Neural progenitor cell (in vitro differentiated cells): Measurements from ENCODE around the gene GRIK5. TPM values are rescaled to one million over a fixed set of nuclear protein-coding genes. Genes with fewer than 3 reads are reported as not detected.

Source experiments
- DNase-seq: peaks from one replicate; pipeline ENCODE4 v3.0.0-alpha.2; 2016; ENCODE audit warnings: low spot score
- H2AFZ ChIP-seq: fragments of 200-600 bp; sonication (generic); replicated peaks from 2 replicates; pipeline ENCODE4 v1.6.1; 2016; ENCODE audit warnings: antibody characterized with exemption
- H3F3A ChIP-seq: fragments of 200-600 bp; sonication (generic); 2 replicates; pipeline ENCODE4 v1.6.1; 2016; ENCODE audit warnings: antibody characterized with exemption, low read depth
- H3K27ac ChIP-seq: fragments of 200-600 bp; sonication (generic); 2 replicates; pipeline ENCODE4 v1.5.1; 2016; ENCODE audit warnings: mild to moderate bottlenecking
- H3K27me3 ChIP-seq: fragments of 200-600 bp; sonication (generic); 2 replicates; pipeline ENCODE4 v1.6.1; 2016; ENCODE audit warnings: mild to moderate bottlenecking, moderate library complexity
- H3K36me3 ChIP-seq: fragments of 200-600 bp; sonication (generic); 2 replicates; pipeline ENCODE4 v1.5.1; 2016
- H3K4me1 ChIP-seq: fragments of 200-600 bp; sonication (generic); 2 replicates; pipeline ENCODE4 v1.6.1; 2016; ENCODE audit warnings: mixed run types
- H3K4me2 ChIP-seq: fragments of 200-600 bp; sonication (generic); 2 replicates; pipeline ENCODE4 v1.6.1; 2016
- H3K4me3 ChIP-seq: fragments of 200-600 bp; sonication (generic); 2 replicates; pipeline ENCODE4 v1.5.1; 2016
- H3K79me2 ChIP-seq: fragments of 200-600 bp; sonication (generic); 2 replicates; pipeline ENCODE4 v1.6.1; 2016; ENCODE audit warnings: low read depth
- H3K9ac ChIP-seq: fragments of 200-600 bp; sonication (generic); 2 replicates; pipeline ENCODE4 v1.6.1; 2016
- H3K9me3 ChIP-seq: fragments of 200-600 bp; sonication (generic); 2 replicates; pipeline ENCODE4 v1.5.1; 2016; ENCODE audit warnings: low read depth
- H4K20me1 ChIP-seq: fragments of 200-600 bp; sonication (generic); 2 replicates; pipeline ENCODE4 v1.6.1; 2016; ENCODE audit warnings: low read depth
- H3K27ac Mint-ChIP-seq: 3 replicates; pipeline ENCODE4 v1.8.0; 2021; ENCODE audit warnings: mixed read lengths
- H3K27me3 Mint-ChIP-seq: 2 replicates; pipeline ENCODE4 v1.8.0; 2022; ENCODE audit warnings: low read depth, mild to moderate bottlenecking, inconsistent platforms, moderate library complexity, mixed read lengths; ENCODE audit not compliant: insufficient read depth
- H3K36me3 Mint-ChIP-seq: 3 replicates; pipeline ENCODE4 v1.8.0; 2021; ENCODE audit warnings: mixed read lengths
- H3K4me1 Mint-ChIP-seq: 3 replicates; pipeline ENCODE4 v1.8.0; 2021; ENCODE audit warnings: mixed read lengths
- H3K4me3 Mint-ChIP-seq: 3 replicates; pipeline ENCODE4 v1.8.0; 2021; ENCODE audit warnings: mild to moderate bottlenecking, moderate library complexity, mixed read lengths
- H3K9me3 Mint-ChIP-seq: 3 replicates; pipeline ENCODE4 v1.8.0; 2020; ENCODE audit warnings: mixed read lengths
- CTCF ChIP-seq: fragments of 200-600 bp; sonication (generic); IDR thresholded peaks from 2 replicates; pipeline ENCODE4 v1.5.1; 2017; ENCODE audit warnings: antibody characterized with exemption, mild to moderate bottlenecking
- EZH2 ChIP-seq: fragments of 200-600 bp; sonication (generic); IDR thresholded peaks from 2 replicates; pipeline ENCODE4 v1.6.1; 2017; ENCODE audit warnings: antibody characterized with exemption, mild to moderate bottlenecking, moderate library complexity
- EZH2phosphoT487 ChIP-seq: fragments of 200-600 bp; sonication (generic); IDR thresholded peaks from 2 replicates; pipeline ENCODE4 v1.6.1; 2017; ENCODE audit warnings: antibody characterized with exemption
- total RNA-seq: library from RNA; depleted of rRNA; stranded (reverse); fragments of >200 nt; gene quantifications from 2 replicates; pipeline ENCODE4 v1.2.3, GENCODE V29; 2015; ENCODE audit warnings: low replicate concordance

The GRIK5 gene
- total RNA-seq, 1 donor from 2014 or later, result 5.8 TPM

GRCh38 chr19:41978470-41978869 is 91.5 kb downstream of the GRIK5 start:
- Mint-ChIP-seq H3K27me3 (peaks cover 6% of the 10 kb centered on the region), H3K4me3 (no peak overlapping the region), H3K9me3 (no peaks in the 10 kb centered on the region), H3K4me1 (no peaks in the 10 kb centered on the region), H3K36me3 (no peaks in the 10 kb centered on the region), H3K27ac (no peak overlapping the region)
- H3K4me3 ChIP-seq, result no peak overlapping the region
- H3K36me3 ChIP-seq, result no peaks in the 10 kb centered on the region
- H2AFZ ChIP-seq, result no peak overlapping the region
- H3K4me2 ChIP-seq, result no peak overlapping the region
- H3K9me3 ChIP-seq, result no peaks in the 10 kb centered on the region
- TF ChIP-seq CTCF (no peak), EZH2phosphoT487 (no peak), EZH2 (no peak)
- DNase-seq, result no peak
- H3K4me1 ChIP-seq, result no peaks in the 10 kb centered on the region
- H4K20me1 ChIP-seq, result no peaks in the 10 kb centered on the region
- no peak overlapping the region for H3K9ac ChIP-seq
- H3K27me3 ChIP-seq, result no peaks in the 10 kb centered on the region
- H3K79me2 ChIP-seq, result no peaks in the 10 kb centered on the region
- H3F3A ChIP-seq, result no peaks in the 10 kb centered on the region
- H3K27ac ChIP-seq, result no peak overlapping the region

DNA sequence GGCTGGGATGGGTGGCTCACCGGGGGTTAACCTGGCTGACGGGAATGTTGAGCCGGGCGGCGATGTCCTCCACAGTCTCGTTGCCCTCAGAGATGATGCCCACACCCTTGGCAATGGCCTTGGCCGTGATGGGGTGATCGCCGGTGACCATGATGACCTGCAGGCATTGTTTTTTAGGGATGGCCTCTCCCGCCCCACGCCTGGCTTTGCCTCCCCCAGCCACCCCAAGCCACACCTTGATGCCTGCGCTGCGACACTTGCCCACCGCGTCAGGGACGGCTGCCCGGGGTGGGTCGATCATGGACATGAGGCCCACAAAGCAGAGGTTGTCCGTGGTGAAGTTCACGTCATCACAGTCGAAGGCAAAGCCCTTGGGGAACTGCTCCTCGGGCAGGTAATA is 92.1 kb downstream of the GRIK5 start:
- Histone ChIP-seq H3K4me1 (no peaks in the 10 kb centered on the region), H3K9me3 (no peaks in the 10 kb centered on the region), H4K20me1 (no peaks in the 10 kb centered on the region), H3K4me3 (no peak overlapping the region), H3K36me3 (no peaks in the 10 kb centered on the region), H2AFZ (no peak overlapping the region), H3F3A (no peaks in the 10 kb centered on the region), H3K27me3 (no peaks in the 10 kb centered on the region), H3K4me2 (no peak overlapping the region), H3K9ac (no peak overlapping the region), H3K27ac (no peak overlapping the region), H3K79me2 (no peaks in the 10 kb centered on the region)
- Mint-ChIP-seq H3K36me3 (no peaks in the 10 kb centered on the region), H3K9me3 (no peaks in the 10 kb centered on the region), H3K27ac (no peak overlapping the region), H3K27me3 (peaks cover 6% of the 10 kb centered on the region), H3K4me1 (no peaks in the 10 kb centered on the region), H3K4me3 (no peak overlapping the region)
- TF ChIP-seq CTCF (no peak), EZH2phosphoT487 (no peak)
- no peak for DNase-seq

DNA sequence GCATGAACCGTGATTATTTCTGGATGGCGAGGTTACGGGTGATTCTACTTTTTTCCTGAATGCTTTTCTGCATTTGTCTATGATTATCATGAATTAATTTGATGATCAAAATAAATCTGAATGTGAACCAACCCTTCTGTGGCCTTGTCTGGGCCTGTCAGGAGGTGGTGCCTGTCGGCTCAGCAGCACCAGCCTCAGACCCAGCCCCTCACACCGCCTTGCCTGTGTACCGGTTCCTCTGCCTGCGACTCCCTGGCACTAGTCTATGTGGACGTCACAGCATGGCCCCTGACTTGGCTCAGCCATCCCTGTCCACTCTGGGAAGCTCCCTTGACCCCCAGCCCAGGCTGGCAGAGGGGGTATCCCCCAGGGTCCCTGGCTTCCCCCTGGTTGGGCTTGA is 95.4 kb downstream of the GRIK5 start:
- no peak for DNase-seq
- Histone ChIP-seq H4K20me1 (no peaks in the 10 kb centered on the region), H3K4me1 (no peaks in the 10 kb centered on the region), H3F3A (no peaks in the 10 kb centered on the region), H3K9ac (no peak overlapping the region), H3K4me3 (no peak overlapping the region), H3K9me3 (no peaks in the 10 kb centered on the region), H3K36me3 (no peaks in the 10 kb centered on the region), H2AFZ (no peak overlapping the region), H3K79me2 (no peaks in the 10 kb centered on the region), H3K4me2 (no peak overlapping the region), H3K27ac (no peak overlapping the region), H3K27me3 (no peaks in the 10 kb centered on the region)
- H3K36me3 Mint-ChIP-seq, result no peaks in the 10 kb centered on the region
- TF ChIP-seq EZH2, result no peak
- TF ChIP-seq EZH2phosphoT487, result no peak
- no peak for TF ChIP-seq CTCF
- H3K27ac Mint-ChIP-seq, result no peak overlapping the region
- peaks cover 5% of the 10 kb centered on the region for H3K27me3 Mint-ChIP-seq
- H3K4me3 Mint-ChIP-seq, result no peak overlapping the region
- H3K4me1 Mint-ChIP-seq, result no peaks in the 10 kb centered on the region
- no peaks in the 10 kb centered on the region for H3K9me3 Mint-ChIP-seq

DNA sequence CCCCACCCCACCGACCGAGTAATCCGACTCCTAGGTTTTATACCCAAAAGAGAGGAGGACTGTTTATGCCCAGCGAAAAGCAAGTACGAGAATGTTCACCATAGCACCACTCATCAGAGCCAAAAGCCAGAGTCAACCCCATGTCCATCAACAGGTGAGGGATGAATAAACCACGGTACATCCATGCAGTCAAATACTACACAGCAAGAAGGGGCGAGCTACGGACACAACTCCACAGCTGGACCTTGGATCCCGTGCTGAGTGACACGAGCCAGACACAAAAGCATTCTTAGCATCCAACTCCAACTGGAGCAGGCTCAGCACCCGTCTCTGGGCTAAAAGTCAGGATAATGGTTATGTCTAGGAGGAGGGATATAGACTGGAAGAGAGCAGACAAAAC is 98.6 kb downstream of the GRIK5 start:
- no peak overlapping the region for H3K27ac ChIP-seq
- H3K36me3 ChIP-seq, result no peaks in the 10 kb centered on the region
- Mint-ChIP-seq H3K36me3 (peaks cover 2% of the 10 kb centered on the region), H3K4me1 (no peaks in the 10 kb centered on the region), H3K9me3 (no peaks in the 10 kb centered on the region), H3K4me3 (no peak overlapping the region), H3K27me3 (peaks cover 12% of the 10 kb centered on the region), H3K27ac (no peak overlapping the region)
- no peak overlapping the region for H3K9ac ChIP-seq
- H3K4me3 ChIP-seq, result no peak overlapping the region
- no peaks in the 10 kb centered on the region for H3K79me2 ChIP-seq
- no peaks in the 10 kb centered on the region for H3K27me3 ChIP-seq
- no peaks in the 10 kb centered on the region for H3F3A ChIP-seq
- H4K20me1 ChIP-seq, result no peaks in the 10 kb centered on the region
- TF ChIP-seq EZH2phosphoT487 (no peak), CTCF (no peak), EZH2 (no peak)
- no peak overlapping the region for H3K4me2 ChIP-seq
- H3K9me3 ChIP-seq, result no peaks in the 10 kb centered on the region
- no peak overlapping the region for H2AFZ ChIP-seq
- no peaks in the 10 kb centered on the region for H3K4me1 ChIP-seq
- DNase-seq, result no peak
